DND-41 (cell line): ENCODE results near the gene ZNF536.

Experiments
- CTCF ChIP-seq: IDR thresholded peaks from 2 replicates; pipeline ENCODE4 v1.5.1; 2012; ENCODE audit warnings: borderline replicate concordance, low read length, moderate library complexity, mild to moderate bottlenecking; ENCODE audit not compliant: poor library complexity, severe bottlenecking; ENCODE audit errors: extremely low read depth
- EZH2 ChIP-seq: IDR thresholded peaks from 3 replicates; pipeline ENCODE4 v1.6.1; 2012; ENCODE audit warnings: borderline replicate concordance, low read depth, mild to moderate bottlenecking, moderate library complexity, low read length, inconsistent platforms; ENCODE audit not compliant: severe bottlenecking

- no peak for TF ChIP-seq CTCF
- no peak for TF ChIP-seq EZH2
Observed at GRCh38 chr19:30516111-30516510, 143.9 kb downstream of the ZNF536 start.
